Superior temporal gyrus (tissue), 1 donor: ENCODE data around the gene TLL2.

Source experiments
- DNase-seq: peaks from one replicate; pipeline ENCODE4 v3.0.0-alpha.2; 2016; ENCODE audit errors: extremely low spot score

The TLL2 gene

GRCh38 chr10:96360331-96360730, 153.4 kb downstream of the TLL2 start:
- DNase-seq: no peak

GRCh38 chr10:96359616-96360015, 154.1 kb downstream of the TLL2 start:
- DNase-seq: peak; percentile 67

GRCh38 chr10:96358851-96359540, 154.7 kb downstream of the TLL2 start, which contains the start of gene OPALIN:
TSS of gene OPALIN (minus strand) at chr10:96359002. CDS start at chr10:96358896, 106 bp downstream.
- peak; percentile 80 for DNase-seq

- DNase-seq: peak; percentile 93
Observed at GRCh38 chr10:96357038-96357620, 156.6 kb downstream of the TLL2 start.

DNA sequence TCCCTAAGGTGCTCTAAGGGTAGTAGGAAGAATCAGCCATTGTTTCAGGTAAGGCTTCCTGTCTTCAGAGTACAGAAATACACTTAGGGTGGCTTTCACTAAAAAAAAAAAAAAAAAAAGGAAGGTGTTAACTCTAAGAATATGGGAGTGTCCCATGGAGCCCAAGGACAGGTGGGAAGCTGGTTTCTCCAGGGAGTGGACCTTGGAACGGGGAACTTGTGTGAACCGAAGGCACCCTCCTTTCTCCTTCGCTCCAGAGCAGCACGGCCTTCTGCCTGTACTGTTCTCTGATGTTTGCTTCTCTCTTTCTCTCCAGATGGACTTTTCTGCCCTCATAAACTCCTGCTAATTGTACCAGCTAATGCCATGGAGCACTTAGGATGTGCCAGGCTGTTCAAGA, 161.1 kb downstream of the TLL2 start:
- DNase-seq: no peak

- DNase-seq: no peak
Observed at GRCh38 chr10:96352027-96352426, 161.7 kb downstream of the TLL2 start.

DNA sequence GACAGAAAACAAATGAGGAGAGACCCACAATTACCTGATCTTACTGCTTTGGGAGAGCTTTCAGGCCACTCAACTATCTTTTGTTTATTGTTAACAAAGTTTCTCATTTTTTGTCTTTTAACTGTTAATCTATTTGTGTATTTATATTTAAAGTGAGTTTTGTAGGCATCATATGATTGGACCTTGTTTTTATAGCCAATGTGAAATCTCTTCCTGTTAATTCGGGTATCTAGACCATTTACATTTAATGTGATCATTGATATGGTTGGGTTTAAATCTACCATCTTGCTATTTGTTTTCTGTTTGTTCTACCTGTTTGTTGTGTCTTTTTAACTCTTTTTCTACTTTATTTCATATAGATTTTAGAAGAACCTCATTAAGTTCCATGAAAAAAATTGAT, 167.4 kb downstream of the TLL2 start:
- no peak for DNase-seq

DNA sequence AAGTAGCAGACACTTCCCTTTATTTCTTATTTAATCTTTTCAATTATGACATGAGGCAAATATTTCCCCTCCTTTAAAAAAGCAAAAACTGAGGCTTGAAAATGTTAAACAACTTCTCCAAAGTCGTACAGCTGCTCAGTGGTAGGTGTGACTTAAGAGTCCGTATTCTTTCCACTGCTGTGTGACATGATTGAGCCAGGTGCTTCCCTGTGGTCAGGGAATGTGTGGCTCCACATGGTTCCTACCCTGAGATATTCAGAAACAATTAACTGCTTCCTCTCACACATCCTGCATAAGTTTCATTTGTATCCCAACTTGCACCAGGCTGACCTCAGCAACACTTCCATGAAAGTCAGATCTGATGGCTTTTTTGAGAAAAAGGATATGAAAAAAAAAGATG, 168.5 kb downstream of the TLL2 start:
- DNase-seq: no peak

DNA sequence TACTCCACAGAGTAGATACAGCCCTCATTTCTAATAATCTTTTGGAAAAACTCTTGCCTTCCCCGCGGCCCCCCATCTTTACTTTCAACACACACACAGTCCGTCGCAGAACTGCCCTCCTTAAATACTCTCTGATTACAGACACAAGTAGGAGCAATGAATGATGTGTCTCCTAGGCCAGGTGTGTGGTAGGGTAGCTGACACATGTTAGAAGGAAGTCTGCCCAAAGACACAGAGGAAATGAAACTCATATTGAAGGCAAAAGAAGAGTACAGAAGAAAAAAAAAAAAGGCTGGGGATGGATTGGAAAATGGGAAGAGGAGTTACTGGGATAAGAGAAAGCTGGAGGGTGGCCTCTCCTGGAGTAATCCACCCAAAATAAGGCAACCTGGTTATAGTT, 169.5 kb downstream of the TLL2 start:
- no peak for DNase-seq

DNA sequence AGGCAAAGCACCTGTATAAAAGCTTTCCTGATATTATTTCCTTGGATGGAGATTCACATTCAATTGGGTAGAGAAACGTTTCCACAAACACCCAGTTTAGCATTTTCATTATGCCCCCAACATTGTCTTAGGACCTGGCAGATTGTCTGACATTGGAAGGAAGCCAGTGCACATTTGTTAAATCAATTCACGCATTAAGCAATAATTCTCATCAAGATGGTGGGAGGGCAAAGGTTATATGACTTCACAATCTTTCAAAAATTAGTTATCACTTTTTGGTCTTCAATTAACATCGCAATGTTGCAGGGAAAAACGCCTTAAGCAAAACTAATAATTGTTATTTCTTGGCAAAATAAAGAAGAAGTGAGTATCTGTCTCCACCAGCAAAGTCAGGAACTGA, 171.3 kb downstream of the TLL2 start:
- no peak for DNase-seq

GRCh38 chr10:96341219-96342182, 172.2 kb downstream of the TLL2 start:
- DNase-seq: no peak

GRCh38 chr10:96339956-96340904, 173.5 kb downstream of the TLL2 start:
- DNase-seq: peak; percentile 84

GRCh38 chr10:96339383-96339782, 174.3 kb downstream of the TLL2 start:
- DNase-seq: no peak

GRCh38 chr10:96338279-96338925, 175.3 kb downstream of the TLL2 start:
- DNase-seq: peak; percentile 67

GRCh38 chr10:96337106-96337505, 176.6 kb downstream of the TLL2 start:
- DNase-seq: no peak

DNA sequence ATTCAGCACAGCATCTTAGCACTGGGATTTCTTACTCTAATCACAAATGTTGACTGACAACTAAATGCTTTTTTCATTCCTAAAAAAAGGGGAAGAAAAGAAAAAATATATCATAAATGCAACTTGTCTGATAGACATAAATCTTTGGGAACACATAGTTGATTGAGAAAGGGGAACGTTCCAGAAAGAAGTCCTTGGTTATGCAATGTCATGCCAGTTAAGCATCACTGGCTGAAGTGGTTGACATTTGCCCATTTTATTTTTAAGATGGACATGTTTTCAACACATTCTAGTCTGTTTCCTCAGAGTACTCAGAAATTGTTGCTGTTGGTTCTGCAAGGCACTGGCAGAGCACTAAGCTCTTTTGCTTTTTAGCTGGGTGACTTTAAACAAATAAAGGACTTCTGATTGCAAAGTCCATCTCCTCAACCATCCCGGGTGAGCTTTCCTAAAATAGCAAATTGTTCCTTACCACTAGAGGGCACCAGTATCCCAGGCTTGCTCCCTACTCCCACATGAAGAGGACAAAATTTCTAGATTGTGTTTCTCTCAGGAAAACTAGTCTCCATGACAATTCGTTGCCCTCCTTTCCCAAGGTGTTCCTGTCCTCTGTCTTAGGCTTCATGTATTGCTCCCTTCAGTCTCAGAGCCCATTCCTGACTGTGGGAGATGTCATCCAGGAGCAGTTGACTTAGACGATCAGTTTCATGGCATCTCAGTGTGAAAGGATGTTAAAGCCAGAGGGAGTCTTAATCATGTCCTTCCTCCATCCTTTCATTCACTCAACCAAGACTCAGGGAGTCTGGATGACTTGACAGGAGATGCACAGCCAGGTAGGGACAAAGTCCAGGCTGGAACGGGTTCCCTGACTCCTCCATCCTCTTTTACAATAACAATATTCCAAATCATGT, 178.9 kb downstream of the TLL2 start:
- peak; percentile 91 for DNase-seq

DNA sequence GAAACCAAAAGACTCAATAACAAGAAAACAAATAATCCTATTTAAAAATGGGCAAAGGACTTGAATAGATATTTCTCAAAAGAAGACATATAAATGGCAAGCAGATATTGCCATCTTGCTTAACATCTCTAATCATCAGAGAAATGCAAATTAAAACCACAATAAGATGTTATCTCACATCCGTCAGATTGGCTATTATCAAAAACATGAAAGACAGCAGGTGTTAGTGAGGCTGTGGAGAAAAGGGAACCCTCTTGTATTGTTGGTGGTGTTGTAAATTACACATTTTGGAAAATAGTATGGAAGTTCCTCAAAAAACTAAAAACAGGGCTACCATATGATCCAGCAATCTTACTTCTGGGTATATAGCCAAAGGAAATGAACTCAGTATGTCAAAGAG, 180.6 kb downstream of the TLL2 start:
- DNase-seq: no peak

DNA sequence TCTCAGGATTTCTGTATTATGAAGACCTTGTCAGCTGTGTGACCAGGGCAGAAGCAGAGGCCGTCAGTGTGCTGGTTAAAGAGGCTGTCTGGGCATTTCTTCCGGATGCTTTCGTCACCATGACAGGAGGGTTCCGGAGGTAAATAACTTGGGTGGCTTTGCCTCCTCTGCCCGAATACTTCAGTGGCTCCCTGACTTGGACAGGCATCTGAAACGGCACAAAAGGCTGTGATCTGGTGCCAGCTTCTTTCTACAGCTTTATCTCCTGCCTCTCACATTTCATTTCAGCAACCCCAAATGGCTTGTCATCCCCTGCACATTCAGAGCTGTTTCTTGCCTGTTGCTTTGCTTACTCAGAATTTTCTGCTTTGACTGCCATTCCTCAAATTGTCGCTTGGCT, 186.3 kb downstream of the TLL2 start:
- DNase-seq: no peak

- no peak for DNase-seq
Observed at GRCh38 chr10:96325719-96326373, 187.9 kb downstream of the TLL2 start.
